NCI-H82 treated with DMSO at 0.1 percent for 48 hours (cell line): ENCODE measurements around the gene ZFHX3.
A peak's percentile ranks its signal among the peaks of the same experiment; 100 is the strongest.
"Not testable (repeated sequence)": the region's sequence is repeated elsewhere in the genome, so short reads cannot be mapped to it uniquely, and the experiment has no call there.

Source experiments
- DNase-seq: peaks from one replicate; lab custom pipeline; 2025; ENCODE audit not compliant: unreplicated experiment; lab: John Stamatoyannopoulos, UW

ZFHX3 gene

DNA sequence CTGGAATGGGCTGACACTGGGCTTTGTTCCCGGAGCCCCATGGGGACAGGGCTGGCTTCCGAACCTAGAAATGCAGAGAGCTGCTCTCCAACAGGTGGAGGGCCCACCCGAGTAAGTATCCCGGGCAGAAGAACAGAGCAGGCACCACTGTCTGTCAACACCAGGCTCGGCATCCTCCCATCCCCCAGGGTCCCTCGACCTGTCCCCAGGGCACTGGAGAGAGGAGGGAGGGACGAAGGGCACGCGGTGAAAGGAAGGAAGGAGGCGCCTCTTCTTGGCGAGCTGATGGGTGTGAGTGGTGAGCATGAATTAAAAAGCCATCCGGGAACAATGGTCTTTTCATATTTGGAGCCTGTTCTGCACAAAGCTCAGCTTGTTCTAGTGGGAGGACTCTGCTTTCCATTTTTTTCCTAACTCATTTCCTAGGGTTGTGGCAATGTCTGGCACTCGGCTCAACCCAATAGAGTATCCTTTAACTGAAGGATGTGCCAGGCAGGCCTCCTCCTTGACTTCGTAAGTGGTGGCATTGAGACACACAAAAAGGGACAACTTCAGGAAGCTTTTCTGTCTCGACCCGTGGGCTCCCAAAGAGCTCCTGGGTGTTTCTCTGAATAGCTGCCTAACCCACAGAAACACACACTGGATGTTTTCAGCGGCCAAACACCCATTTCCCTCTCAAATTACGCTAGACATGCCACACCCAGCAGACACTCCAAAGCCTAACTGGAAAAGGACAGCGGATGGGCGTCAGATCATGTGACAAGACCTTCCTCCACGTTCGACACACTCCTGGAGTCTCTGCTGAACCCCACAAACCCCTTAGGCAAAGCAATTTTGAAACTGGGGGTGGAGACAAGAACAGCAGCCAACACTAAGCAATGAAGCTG, 47.7 kb downstream of the ZFHX3 start:
- no peak for DNase-seq

DNA sequence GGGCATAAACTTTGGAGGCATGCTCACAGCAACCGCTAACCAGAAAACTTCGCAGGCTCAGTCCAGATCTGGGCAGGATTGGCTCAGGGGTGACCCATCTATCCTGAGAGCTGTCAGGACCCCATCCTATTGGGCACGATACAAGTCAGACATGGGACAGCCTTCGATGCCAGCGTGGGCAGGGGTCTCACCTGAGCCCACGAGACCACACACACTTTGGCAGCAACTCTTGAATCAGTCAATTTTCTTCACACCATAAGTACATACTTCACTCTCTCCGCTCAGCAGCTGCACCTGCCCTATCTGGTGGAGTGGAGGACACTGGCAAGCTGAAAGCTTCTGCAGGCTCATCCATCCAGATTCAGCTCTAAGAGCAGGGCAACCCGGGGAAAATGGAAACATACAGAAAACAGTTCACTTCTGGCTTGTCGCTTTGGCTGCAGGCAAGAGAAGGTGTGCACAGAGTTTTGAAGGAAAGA, 48.3 kb downstream of the ZFHX3 start:
- no peak for DNase-seq

GRCh38 chr16:72997141-72997542, 50.8 kb downstream of the ZFHX3 start:
- no peak for DNase-seq

DNA sequence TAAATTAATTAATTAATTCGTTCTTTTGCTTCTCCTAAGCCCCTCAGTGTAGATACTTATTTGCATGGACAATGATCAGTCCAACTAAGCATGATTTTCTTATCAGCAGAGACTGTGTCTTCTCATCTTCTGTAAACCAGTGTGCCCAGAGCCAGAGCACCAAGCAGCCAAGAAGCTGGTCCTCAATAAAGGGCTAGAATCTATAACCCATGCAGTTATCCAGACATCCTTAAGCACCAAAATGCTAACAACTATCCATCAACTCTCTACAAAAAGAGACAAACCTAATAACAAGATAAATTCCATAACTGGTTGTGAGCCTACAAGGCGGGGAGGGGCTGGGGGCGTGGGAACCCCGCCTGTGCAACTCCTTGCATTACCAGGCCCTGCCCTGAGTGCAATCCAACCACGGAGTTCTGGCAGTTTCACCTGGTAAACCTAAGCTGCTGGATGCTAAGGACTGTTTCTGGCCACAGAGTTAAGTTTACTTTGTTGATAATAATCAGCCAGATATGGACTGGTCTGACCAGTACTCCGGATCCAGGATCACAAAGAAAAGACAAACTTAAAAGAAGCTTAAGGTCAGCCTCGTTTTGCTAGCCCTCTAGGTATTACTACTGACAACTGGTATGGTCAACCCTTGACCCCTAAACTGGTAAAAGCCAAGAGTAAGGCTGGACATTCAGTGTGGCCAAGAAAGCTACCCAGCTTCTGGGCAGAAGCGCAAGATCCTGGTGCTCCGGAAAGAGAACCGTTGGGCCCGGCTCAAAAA, 51.5 kb downstream of the ZFHX3 start:
- DNase-seq, result no peak

GRCh38 chr16:72995882-72996270, 52.1 kb downstream of the ZFHX3 start:
- DNase-seq, result not testable (repeated sequence)

DNA sequence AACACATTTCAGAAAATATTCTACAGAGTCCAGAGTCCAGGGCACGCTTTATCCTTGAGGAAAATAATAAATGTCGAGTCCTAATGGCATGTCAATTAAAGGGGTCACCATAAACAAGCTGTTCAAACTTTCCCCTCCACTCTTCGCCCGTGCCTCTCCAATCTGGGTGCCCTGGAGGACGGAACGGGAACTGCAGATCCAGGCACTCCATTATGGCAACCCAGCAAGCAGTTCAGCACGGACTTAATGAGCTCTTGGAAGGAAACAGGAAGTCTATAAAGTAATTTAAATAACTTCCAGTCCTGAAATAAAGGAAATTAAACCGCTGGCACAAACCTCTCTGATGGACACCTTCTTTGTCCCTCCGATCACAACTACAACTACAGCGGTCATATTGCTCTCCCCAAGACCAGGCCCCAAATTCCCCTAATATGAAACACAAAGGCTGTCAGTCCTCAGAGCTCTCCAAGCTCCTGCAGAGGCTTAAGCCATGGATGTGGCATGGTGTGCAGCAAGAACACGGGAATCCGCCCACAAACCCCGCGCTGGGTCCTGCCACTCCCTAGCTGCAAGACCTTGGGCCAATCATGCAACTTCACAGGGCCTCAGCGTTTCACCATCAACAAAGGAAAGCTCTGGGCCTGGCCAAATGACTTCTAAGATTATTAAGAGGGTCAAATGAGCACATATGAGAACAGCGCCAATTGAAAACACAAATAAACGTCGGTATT, 52.6 kb downstream of the ZFHX3 start:
- peak; percentile 41 for DNase-seq

- DNase-seq, result no peak
Observed at GRCh38 chr16:72992142-72992601, 55.8 kb downstream of the ZFHX3 start.

DNA sequence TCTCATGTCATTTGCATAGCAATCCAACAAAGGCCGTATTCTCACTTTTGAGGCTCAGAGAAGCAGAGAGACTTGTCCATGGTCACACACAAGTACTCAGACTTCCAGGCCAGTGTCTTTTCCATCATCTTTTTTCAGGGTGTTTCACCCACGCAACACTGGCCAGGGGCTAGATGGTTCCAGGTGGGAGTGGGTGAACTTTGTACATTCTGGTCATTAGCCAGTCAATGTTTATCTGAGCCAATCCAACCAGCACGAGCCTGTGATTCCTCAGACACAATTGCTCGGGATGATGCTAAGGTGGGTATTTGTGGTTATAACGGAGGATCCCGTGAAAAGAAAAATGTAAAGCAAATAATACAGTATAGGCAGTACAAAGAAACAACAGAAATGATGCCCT, 56.3 kb downstream of the ZFHX3 start:
- DNase-seq, result no peak

DNA sequence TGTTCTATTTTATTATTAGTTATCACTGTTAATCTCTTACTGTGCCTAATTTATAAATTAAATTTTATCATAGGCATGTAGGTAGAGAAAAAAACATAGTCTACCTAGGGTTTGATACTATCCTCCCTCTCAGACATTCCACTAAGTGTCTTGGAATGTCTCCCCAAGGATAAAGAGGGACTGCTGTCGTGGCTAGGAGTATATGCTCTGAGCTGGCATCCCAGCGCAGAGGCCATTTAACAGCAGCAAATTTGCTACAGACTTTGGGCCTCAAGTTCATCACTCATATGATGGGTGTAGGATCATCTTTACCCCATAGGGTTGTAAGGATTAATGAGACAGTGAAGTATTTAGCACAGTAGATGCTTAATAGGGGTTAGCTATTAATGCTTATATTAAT, 56.7 kb downstream of the ZFHX3 start:
- no peak for DNase-seq

- DNase-seq, result no peak
Observed at GRCh38 chr16:72990571-72990970, 57.4 kb downstream of the ZFHX3 start.

DNA sequence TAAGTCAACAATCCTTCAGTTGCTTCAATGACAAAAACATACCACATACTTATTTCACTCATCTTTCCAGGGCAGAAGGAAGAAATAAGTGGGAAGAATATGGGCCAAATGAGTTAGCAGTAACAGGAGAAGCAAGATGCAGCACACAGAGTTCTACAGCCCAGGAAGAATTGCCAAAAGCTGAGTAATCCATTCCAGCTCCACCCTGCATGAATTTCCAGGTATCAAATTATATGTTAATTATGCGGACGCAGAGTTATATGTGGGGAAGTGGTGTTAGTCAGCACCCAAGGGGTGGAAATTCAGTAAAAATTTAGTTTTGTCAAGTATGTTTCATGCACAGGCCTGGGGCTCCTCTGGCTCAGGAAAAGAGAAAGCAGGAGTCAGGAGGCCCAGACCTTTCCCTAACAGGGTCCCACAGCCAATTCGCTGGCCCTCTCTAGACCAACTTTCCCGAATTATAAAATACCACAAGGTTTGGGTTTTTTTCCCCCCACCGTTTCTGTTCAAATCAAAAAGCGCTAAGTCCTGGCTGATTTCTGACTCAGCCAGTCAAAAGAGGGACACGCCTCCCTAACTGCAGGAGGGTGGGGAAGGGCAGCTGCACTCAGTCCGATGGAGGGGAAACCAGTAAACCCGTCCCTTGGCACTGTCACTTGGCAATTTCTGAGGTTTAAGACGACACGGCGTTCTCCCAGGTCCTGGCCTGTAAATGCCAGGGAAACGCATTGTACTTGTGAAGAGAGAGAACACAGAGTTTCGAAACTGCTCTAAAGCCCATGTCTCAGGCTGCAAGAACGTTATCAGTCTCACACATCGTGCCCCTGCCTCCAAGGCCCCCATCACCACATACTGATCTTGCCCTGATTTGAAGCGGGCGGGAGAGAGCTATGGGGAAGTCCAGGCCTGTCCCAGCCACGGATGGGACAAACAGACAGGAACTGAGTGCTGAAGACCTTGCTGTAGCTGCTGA, 58.1 kb downstream of the ZFHX3 start:
- no peak for DNase-seq

DNA sequence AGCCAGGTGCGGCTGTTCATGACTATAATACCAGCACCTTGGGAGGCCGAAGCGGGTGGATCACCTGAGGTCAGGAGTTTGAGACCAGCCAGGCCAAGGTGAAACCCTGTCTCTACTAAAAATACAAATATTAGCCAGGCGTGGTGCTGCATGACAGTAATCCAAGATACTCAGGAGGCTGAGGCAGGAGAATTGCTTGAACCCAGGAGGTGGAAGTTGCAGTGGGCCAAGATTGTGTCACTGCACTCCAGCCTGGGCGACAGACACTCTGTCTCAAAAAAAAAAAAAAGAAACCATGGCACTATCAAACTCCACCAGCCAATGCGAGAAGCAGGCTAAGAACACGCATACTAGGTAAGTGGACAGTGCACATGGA, 58.7 kb downstream of the ZFHX3 start:
- DNase-seq, result not testable (repeated sequence)

- no peak for DNase-seq
Observed at GRCh38 chr16:72988569-72988968, 59.4 kb downstream of the ZFHX3 start.

DNA sequence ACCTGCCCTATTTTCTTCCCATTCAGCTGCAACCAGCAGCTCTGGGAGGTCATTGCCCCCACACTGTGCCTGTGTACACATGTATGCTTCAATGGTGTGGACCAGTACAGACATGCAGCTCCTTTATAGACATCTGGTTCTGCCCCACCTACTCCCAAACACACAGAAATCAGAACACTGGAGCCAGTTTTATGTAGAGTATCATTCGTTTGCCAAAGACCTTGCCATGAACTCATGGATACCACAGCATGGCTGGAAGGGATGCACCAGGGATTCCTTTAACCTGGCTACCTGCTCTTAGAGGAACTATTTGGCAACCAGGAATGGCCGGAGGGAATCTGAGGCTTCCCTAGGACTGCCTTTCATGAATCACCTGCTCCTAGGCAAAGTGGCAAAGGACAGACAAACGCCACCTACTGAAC, 60.4 kb downstream of the ZFHX3 start:
- no peak for DNase-seq

DNA sequence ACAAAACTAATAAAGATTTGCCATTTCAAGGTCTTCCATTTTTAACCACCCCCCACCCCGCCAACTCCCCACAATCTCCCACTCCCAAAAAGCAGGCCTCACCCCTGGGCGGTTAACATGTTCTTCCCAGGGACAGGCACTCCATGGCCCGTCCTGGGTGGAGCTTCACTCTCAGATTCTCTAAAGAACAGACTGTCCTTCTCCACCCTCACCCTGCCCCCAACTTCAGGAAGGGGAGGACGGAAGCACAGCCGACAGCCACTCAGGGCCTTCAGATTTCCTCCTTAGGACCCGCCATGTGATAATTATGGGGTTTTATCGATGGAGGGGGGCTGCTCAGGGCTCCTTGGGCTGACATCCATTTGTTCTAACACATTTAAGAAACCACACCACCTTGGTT, 61.9 kb downstream of the ZFHX3 start:
- no peak for DNase-seq

DNA sequence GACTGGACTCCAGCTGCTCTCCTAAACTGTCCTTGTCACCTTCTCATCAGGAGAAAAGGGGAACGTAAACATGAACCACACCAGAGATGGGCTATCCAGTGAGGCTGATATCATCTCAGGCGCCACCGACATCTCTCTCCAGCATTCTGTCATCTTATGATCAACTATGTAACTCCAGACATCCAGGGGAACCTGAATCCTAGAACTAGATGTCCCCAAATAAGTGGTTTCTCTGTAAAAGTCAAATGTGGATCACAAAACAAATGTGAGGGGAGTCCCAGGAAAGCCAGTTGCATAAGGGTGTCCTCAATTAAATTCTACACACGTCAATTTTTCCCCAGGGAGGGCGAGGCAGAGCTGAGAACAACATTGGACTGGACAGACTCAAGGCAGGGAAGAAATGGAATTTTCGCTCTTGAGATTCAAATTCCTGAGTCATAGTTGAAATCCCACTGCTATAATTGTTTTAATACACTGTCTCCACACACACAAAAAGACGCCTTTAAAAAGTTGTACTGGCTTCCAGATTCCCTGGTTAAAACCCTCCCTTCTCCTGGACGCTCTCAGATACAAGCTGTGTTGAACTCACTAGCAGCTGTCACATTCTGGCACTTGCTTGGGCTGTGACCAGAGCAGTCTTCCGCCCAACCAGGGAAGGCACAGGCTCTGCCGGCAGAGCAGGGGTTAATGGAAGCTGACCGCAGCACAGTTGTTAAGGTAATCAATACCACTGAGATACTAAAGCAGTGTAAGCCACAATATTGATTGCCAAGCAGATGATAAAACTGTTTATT, 62.6 kb downstream of the ZFHX3 start:
- DNase-seq, result no peak

DNA sequence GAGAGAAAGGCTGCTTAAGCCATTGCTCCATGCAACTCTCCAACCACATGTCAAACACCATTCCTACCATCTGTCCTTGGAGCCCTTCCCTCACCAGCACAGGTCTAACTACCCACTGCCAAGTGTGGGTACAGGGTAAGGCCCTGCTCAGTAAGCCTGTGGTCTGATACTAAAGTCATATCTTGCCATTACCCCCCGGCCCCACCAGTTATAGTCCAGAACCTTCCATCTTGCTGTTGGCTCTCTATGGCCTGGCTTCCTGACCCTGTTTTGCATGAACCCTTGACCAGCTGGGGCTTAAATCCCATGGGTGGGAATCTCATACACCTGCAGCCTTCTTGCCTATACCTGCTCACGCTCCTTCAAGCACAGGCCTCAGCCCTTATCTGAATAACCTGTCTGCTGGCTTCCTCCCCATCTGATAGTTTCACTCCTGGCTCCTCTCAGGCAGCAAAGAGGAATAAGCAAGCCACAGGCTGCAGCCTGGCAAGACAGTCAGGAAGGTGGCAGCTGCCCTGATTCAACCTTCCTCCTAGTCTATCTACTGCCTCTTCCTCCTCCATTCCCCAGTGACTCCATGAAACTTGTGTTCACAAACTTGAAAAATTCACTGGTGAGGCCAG, 64.1 kb downstream of the ZFHX3 start:
- no peak for DNase-seq

DNA sequence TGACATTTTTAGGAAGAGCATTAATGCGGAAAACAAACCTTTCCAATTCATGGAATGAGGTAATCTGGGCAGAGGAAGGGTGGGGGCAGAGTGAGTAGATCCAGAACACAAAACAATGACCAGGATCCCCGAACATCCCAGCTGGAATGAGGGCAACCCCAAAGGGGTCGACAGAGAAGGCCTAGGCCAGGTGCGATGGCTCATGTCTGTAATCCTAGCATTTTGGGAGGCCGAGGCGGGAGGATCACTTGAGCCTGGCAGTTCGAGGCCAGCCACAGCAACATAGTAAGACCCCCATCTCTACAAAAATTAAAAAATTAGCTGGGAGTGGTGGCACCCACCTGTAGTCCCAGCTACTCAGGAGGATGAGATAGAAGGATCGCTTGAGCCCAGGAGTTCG, 64.7 kb downstream of the ZFHX3 start:
- no peak for DNase-seq

DNA sequence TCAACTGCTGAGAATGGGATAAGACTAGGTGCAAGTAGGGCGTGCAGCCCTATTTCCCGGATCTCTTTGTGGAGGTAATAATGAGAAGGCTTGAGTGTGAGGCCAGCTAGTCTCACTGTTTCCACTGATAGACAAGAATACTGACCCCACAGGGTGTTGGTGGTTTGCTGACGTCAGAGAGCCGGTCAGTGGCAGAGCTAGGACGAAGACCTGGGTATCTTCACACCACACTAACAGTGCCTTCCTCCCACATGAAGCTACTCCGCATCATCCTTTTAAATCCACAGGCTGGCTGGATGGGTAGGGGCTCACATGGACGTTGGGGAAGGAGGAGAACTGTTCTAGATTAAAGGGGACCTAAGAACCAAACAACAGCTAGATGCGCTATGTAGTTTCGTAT, 68.0 kb downstream of the ZFHX3 start:
- no peak for DNase-seq
